Liver (tissue), 3 donors: ENCODE data around the gene SPHK2.

Experiments
- ATF3 ChIP-seq: IDR thresholded peaks from 2 replicates; pipeline ENCODE4 v1.6.1; 2016; ENCODE audit warnings: antibody characterized with exemption
- CTCF ChIP-seq: fragments of 150-350 bp; IDR thresholded peaks from 2 replicates; pipeline ENCODE4 v1.5.1; 2017; ENCODE audit warnings: improper control_type of control experiment, low read depth, low read length; ENCODE audit not compliant: missing input control
- EGR1 ChIP-seq, 2 donors: IDR thresholded peaks; 2 replicates each; pipeline ENCODE4 v1.6.1; 2016 to 2018; ENCODE audit warnings: antibody characterized with exemption in 2 of 2, low read depth in 2 of 2
- FOXA1 ChIP-seq: IDR thresholded peaks from 2 replicates; pipeline ENCODE4 v1.6.1; 2016; ENCODE audit warnings: antibody characterized with exemption
- GABPA ChIP-seq, 2 donors: IDR thresholded peaks in 1 of 2; conservative IDR thresholded peaks in 1 of 2; 2 replicates each; pipeline ENCODE4 v1.6.1; 2016; ENCODE audit warnings: antibody characterized with exemption in 2 of 2, mild to moderate bottlenecking in 1 of 2, moderate library complexity in 1 of 2
- RAD21 ChIP-seq, 2 donors: IDR thresholded peaks; 2 replicates each; pipeline ENCODE4 v1.6.1; 2016; ENCODE audit warnings: antibody characterized with exemption in 2 of 2, mild to moderate bottlenecking in 2 of 2
- REST ChIP-seq: IDR thresholded peaks from 2 replicates; pipeline ENCODE4 v1.6.1; 2016; ENCODE audit warnings: antibody characterized with exemption, mild to moderate bottlenecking
- RXRA ChIP-seq, 2 donors: IDR thresholded peaks; 2 replicates each; pipeline ENCODE4 v1.6.1; 2017 to 2018; ENCODE audit warnings: antibody characterized with exemption in 2 of 2, mild to moderate bottlenecking in 1 of 2
- SP1 ChIP-seq: IDR thresholded peaks from 2 replicates; pipeline ENCODE4 v1.6.1; 2018; ENCODE audit warnings: antibody characterized with exemption, mild to moderate bottlenecking
- TAF1 ChIP-seq: conservative IDR thresholded peaks from 2 replicates; pipeline ENCODE4 v1.6.1; 2016; ENCODE audit warnings: antibody characterized with exemption, mild to moderate bottlenecking
- YY1 ChIP-seq: IDR thresholded peaks from 2 replicates; pipeline ENCODE4 v1.6.1; 2016; ENCODE audit warnings: antibody characterized with exemption, mild to moderate bottlenecking
- donor health status: healthy.
- donor health status: healthy.

GRCh38 chr19:48664476-48664875 lies 45.2 kb downstream of the SPHK2 start:
- TF ChIP-seq ATF3 (no peak), CTCF (no peak), FOXA1 (no peak), RAD21 (IDR thresholded peaks at IDR 0.05) (no peak), EGR1 (IDR thresholded peaks at IDR 0.05; ENCODE audit: low read depth in 2 of 2) (no peak), REST (no peak), TAF1 (no peak), SP1 (no peak), GABPA (IDR thresholded peaks at IDR 0.05 in 1 of 2, conservative IDR thresholded peaks at IDR 0.05 in 1 of 2) (no peak), YY1 (no peak), RXRA (IDR thresholded peaks at IDR 0.05) (no peak)
